AG08395 (cell line): ENCODE results near the gene SCYL1.

Experiments
- DNase-seq: peaks from one replicate; pipeline ENCODE4 v3.0.0; 2012; ENCODE audit warnings: mixed read lengths, low spot score

Gene SCYL1

GRCh38 chr11:65571420-65571819 is 46.5 kb downstream of the SCYL1 start:
- DNase-seq = no peak

GRCh38 chr11:65571940-65572339 is 47.1 kb downstream of the SCYL1 start:
- DNase-seq = no peak

DNA sequence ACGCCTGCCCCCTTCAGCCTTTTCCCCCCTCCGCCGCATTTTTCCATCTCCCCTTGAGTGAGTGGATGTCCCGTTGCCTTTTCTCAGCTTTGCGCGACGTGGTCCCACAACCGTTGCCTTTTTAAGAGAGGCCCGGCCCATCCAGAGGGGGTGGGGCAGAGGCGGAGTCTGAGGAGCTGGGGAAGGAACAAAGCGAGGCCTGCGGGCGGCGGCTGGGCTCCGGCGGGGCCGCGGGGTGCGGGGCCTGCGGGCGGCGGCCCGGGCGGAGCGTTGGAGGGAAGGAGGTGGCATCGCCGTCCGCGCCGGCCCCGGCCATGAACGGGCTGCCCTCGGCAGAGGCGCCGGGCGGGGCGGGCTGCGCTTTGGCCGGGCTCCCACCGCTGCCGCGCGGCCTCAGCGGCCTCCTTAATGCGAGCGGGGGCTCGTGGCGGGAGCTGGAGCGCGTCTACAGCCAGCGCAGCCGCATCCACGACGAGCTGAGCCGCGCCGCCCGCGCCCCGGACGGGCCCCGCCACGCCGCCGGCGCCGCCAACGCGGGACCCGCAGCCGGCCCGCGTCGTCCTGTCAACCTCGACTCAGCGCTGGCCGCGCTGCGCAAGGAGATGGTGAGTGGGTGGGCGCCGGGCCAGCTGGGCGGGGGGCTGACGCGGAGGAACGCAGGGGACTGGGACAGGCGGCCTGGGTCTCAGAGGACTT is 47.6 kb downstream of the SCYL1 start, which contains the start of gene FAM89B:
Gene FAM89B (plus strand): TSS at position 183 of the 696 bp plus-strand sequence. CDS start 132 bp downstream, at position 315.
- peak; percentile 83 for DNase-seq

DNA sequence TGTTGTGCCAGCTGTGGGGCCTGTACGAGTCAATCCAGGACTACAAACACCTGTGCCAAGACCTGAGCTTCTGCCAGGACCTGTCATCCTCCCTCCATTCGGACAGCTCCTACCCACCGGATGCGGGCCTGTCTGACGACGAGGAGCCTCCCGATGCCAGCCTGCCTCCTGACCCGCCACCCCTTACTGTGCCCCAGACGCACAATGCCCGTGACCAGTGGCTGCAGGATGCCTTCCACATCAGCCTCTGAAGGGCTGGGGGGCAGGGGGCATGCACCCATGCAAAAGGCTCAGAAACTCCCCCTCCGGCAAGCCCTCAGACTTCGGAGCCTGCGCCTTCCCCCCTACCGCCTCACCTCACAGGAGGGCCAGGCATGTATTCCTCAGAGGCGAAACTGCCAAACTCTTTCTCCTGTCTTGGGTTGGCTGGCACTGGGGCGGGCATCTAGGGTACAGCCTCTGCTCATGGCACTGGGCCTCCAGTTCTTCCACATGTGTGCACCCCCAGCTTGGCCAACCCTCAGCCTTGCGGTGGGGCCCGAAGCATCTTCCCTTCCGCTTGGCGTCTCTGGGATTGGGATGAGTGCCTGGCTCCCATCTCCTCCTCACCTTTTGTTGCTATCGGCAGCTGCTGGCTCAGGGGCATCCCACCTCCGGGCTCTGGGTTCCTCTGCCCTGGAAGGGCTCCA is 48.7 kb downstream of the SCYL1 start:
- DNase-seq = no peak

DNA sequence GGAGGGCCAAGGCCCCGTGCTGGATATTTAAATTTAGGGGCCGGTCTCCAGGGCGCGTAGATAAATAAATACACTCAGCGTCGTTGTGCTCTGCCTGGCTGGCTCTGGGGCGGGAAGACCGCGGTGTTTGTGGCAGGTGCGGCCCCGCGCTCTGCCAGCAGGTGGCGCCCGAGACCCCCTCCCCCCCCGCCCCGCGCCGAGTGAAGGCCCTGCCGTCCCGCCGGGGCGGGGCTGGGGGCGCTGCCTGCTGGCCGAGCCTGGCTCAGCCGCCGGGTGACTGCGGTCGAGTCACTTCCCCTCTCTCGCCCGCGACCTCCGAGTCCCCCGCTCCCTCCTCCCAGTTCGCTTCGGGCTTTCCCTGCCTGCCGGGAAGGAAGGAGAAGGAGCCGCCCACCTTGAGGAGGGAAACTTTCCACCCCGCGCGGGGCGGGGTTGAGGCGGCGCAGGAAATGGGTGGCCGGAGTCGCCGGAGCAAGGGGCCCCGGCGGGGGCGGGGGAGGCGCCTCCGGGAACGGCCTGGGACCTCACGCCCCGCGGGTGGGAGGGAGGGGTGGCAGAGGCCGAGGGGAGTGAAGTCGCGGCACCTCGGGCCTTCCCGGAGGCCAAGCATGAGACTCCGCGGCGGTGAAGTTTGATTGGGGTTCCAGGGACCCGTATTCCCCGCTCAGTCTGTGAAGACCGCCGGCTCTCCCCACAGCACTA is 49.4 kb downstream of the SCYL1 start:
- DNase-seq = peak; percentile 95

- DNase-seq = no peak
These were observed 50.1 kb downstream of the SCYL1 start for GRCh38 chr11:65574811-65575567.

DNA sequence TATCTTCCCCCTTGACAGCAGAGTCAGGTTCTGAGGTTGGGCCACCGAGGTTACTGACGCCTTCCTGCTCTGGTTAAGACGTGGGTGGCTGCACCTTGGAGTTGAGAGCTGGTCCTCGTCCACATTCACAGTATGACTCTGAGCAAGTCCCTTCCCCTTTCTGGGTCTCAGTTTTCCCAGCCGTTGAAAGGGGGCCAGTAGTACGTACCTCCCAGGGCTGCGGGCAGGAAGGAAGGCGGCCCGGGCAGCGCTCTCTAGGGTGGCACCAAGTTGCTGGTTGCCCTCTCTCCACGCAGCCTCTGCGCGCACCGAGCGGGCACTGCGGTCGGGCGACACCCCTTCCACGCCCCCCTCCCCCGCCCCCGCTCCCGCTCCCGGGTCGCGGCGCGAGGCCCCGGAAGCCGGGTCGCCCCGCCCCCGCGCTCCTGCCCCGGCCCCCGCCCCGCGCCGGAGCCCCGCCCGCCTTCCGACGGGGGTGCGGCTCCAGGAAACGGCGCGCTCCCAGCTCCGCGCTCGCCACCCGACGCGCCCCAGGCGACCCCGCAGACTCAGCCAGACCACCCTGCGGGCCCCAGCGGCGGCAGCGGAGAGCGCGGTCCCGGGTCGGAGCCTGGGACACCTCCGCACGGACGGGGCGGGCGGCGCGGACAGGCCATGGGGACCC is 50.8 kb downstream of the SCYL1 start, which contains the start of gene EHBP1L1:
Gene EHBP1L1 (plus strand): TSS at position 486 of the 664 bp plus-strand sequence. CDS start 250 bp downstream, outside the sequence.
- peak; percentile 73 for DNase-seq

DNA sequence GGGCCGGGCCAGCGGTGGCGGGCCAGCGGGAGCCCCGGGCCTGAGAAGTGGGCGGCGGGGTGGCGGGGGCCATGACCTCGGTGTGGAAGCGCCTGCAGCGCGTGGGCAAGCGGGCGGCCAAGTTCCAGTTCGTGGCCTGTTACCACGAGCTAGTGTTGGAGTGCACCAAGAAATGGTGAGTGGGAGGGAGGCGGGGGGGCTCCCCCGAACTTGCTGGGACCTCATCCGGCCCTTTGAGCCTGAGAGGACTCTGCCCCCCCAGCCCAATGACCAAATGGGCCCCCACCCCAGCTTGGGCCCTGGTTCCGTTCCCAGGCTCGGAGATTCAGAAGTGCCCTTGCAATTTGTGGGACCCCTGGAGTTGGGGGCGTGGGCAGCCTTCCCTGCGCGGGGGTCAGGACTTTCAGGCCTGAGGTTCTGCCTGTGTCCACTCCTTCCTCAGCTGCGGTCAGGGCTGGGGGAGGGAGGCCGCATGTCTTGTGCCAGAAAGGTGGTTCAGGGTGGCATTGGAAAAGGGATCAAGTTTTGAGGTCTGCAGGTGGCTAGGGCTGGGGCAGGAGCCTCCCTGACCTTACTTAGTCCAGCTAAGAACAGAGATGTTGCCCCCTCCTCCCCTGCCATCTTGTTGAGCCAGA is 51.5 kb downstream of the SCYL1 start:
- no peak for DNase-seq

- peak; percentile 86 for DNase-seq
These were observed 52.2 kb downstream of the SCYL1 start for GRCh38 chr11:65576867-65577755.

GRCh38 chr11:65577756-65578109 is 52.9 kb downstream of the SCYL1 start:
- DNase-seq = no peak

DNA sequence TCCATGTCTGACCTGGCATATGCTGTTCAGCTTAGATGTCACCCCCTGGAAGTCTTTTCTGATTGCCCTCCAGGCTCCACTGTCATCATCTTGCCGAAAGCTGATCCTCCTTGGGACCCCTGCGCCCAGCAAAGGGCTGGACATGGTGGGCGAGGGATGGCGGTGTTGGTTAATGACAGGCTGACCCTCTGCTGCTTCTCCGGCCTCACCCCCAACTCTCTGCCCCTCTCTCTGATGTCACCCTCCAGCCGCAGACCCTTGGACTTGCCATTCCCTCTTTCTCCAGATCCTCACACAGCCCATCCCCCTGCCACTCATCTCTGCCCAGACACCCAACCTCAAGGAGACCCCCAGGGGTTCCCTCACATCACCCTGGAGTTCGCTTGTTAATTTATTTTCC is 53.3 kb downstream of the SCYL1 start:
- no peak for DNase-seq

DNA sequence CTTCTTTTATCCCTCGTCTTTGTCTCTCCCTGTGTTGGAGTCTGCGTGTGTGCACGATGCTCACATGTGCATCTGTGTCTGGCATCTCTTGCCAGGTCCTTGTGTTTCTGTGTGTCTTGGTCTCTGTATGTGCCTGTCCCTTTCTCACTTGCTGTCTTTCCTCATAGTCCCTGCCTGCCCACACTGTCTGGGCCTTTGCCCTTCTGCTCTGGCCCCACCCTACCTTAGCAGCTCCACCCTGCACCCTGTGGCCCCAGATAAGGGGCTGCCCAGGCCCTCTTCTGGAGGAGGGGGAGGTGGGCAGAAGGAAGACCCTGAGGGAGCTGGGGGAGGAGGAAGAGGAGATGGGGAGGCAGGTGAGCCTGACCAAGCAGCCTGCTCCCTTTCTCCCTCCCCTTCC is 53.8 kb downstream of the SCYL1 start:
- DNase-seq = no peak

DNA sequence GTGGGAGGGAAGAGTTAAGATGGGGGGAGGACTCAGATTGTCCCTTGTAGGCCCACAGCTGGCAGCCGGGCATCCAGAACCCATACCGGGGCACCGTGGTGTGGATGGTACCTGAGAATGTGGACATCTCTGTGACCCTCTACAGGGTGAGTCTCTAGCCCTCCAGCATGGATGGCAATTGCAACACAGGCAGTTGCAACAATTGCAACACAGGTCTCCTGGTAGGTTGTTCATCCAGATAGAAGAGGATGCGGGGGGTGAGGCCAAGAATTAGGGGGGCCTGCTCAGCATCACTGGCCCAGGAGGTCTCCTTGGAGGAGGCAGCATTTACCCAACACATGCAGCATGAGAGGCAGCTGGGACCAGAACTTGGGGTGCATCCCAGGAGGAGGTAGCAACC is 54.4 kb downstream of the SCYL1 start:
- no peak for DNase-seq

DNA sequence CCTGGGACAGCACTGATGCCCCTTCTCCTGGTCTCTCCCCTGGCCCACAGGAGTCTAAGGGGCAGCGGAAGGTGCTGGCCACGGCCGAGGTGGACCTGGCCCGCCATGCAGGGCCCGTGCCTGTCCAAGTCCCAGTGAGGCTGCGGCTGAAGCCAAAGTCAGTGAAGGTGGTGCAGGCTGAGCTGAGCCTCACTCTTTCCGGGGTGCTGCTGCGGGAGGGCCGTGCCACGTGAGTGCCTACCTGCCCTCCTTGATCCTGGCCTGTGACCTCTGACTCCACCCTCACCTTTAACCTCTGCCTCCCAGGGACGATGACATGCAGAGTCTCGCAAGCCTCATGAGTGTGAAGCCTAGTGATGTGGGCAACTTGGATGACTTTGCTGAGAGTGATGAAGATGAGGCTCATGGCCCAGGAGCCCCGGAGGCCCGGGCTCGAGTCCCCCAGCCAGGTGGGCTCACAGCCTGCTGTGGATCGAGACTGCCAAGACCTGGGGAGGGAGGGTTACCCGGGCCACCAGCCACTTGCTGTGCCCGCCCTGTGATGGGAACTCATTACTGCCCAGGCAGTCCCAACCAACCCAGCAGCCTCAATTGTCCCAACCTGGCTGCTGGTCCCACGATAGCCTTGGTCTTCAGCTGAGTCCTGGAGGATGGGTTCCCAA is 55.3 kb downstream of the SCYL1 start:
- DNase-seq = no peak

- no peak for DNase-seq
These were observed 55.9 kb downstream of the SCYL1 start for GRCh38 chr11:65580756-65581155.

DNA sequence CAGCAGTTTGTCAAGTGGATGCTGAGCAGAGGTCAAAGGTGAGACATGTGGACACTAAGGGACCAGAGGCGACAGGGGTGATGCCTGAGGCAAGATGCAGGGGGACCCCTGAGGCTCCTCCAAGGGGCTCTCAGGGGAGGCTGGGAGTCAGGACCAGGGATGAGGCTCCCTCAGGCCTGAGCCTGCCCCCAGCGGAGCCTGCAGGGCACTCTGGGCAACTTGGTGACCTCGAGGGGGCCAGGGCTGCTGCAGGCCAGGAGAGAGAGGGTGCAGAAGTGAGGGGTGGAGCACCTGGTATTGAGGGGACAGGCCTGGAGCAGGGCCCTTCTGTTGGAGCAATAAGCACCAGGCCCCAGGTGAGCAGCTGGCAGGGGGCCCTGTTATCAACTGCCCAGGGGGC is 57.0 kb downstream of the SCYL1 start:
- DNase-seq = no peak

GRCh38 chr11:65583589-65583988 is 58.7 kb downstream of the SCYL1 start:
- DNase-seq = no peak

GRCh38 chr11:65584106-65584505 is 59.2 kb downstream of the SCYL1 start:
- DNase-seq = no peak

GRCh38 chr11:65584723-65585171 is 59.9 kb downstream of the SCYL1 start:
- no peak for DNase-seq
